GM18867 (cell line): Measurements from ENCODE around the gene CYTIP.
"Not testable (repeated sequence)": the region's sequence is repeated elsewhere in the genome, so short reads cannot be mapped to it uniquely, and the experiment has no call there.

Source experiments
- ATAC-seq: cut with Tn5 transposase; IDR thresholded peaks from one replicate; pipeline ENCODE4 v1.9.1; 2021; ENCODE audit warnings: mild to moderate bottlenecking, moderate library complexity; ENCODE audit not compliant: unreplicated experiment

Gene CYTIP

DNA sequence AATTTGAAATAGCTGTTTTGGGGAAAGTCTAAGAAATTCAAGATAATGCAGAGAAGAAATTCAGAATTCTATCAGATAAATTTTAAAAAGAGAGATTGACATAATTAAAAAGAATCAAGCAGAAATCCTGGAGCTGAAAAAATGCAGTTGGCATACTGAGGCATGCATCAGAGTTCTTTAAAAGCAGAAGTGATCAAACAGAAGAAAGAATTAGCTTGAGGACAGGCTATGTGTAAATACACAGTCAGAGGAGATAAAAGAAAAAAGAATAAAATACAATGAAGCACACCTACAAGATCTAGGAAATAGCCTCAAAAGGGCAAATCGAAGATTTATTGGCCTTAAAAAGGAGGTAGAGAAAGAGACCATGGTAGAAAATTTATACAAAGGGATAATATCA lies 57.1 kb downstream of the CYTIP start:
- ATAC-seq = no peak

DNA sequence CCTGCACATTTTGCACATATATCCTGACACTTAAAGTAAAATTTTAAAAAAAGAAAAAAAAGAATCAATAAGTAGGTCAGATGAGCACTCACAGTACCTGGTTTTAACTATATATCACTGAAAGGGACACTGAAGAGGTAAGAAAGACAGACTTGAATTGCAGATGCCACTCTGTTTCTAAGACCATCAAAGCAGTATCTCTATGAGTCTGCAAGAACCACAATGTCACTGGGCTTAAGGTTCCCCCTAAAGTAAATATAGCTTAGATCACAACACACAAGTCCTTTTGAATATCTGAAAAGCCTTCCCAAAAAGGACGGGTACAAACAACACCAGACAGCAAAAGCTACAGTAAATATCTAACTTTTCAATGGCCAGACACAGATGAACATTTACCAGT lies 57.6 kb downstream of the CYTIP start:
- ATAC-seq = no peak

DNA sequence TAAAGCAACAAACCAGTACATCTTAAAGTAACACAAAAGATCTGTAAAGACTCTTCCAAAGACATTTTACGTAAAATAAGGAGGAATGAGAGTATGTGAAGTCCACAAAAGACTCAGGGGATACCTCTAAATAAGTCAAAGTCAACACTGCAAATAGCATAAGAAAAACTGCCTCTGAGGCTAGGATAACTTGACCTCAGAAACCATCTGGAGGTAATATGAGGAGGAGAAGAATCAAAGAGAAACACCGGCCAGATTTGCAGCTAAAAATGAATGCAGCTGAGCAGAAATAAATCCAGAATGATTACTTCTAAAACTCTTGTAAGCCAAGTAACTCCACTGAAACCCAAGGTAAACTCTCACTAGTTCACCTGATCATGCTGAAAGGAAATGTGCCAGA lies 66.0 kb downstream of the CYTIP start:
- no peak for ATAC-seq

DNA sequence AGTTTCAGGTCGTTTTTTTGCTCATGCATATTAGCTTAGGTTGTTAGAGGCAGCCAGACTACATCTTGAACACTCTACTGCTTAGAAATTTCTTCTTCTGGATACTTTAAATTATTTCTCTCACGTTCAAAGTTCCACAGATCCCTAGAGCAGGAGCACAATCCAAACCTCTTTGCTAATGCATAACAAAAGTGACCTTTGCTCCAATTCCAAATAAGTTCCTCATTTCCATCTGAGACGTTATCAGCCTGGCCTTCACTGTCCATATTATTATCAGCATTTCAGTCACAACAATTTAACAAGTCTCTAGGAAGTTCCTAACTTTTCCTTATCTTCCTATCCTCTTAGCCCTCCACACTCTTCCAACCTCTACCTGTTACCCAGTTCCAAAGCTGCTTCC lies 67.8 kb downstream of the CYTIP start:
- ATAC-seq = no peak

DNA sequence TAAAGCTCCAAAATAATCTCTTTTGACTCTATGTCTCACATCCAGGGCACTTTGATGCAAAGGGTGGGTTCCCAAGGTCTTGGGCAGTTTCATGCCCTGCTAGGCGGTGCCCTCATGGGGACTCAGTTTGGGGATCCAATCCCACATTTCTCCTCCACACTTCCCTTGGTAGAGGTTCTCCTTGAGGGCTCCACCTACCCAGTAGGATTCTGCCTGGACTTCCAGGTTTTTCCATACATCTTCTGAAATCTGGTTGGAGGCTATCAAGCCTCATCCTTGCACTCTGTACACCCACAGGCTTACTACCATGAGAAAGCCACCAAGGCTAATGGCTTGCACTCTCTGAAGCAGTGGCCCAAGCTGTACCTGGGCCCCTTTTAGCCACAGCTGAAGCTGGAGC lies 68.5 kb downstream of the CYTIP start:
- no peak for ATAC-seq

DNA sequence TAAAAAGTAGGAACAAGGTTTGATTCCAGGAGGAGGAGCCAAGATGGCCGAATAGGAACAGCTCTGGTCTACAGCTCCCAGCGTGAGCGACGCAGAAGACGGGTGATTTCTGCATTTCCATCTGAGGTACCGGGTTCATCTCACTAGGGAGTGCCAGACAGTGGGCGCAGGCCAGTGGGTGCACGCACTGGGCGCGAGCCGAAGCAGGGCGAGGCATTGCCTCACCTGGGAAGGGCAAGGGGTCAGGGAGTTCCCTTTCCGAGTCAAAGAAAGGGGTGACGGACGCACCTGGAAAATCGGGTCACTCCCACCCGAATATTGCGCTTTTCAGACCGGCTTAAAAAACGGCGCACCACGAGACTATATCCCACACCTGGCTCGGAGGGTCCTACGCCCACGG lies 75.4 kb downstream of the CYTIP start:
- not testable (repeated sequence) for ATAC-seq

DNA sequence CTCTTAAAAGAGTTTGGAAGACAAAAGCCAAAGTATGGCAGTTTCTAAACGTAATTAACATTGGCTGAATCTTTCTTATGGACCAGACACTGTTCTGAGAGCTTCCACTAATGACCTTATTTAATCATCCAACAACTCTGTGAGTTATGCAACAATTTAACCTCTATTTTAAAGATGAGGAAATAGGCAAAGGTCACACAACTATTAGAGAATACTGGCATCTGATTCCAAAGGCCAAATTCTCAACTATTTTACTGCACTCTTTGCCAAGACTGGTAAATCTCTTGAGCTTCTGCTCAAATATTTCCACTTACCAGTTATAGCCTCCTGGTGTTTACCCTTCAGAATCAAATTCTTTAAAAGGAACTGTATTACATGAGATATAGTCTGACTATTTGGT lies 76.2 kb downstream of the CYTIP start:
- no peak for ATAC-seq
